ENCODE measurements around the gene WFIKKN2. TPM values are rescaled to one million over a fixed set of nuclear protein-coding genes. Genes with fewer than 3 reads are reported as not detected.

The WFIKKN2 gene
- total RNA-seq, 1 experiment from 2014 or later: 0.05 TPM

DNA sequence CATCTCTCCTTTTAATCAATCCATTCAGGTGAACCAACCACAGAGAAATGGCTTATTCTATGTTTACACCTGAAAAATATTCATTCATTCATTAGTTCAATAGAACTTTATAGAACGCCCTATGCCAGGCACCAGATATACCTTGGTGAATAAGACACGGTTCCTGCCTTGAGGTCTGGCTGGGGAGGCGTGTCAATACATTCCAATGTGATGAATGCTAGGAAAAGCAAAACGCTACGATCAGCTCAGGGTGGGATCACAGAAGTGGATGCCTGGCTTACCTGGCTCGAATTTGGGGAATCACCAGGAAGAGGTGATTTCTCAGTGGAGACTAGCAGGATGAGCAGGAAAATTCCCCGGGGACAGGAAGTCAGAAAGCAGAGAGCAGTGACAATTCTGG, 17.5 kb upstream of the WFIKKN2 start:
- ATAC-seq: peak; percentile 84
- no peak for TF ChIP-seq ZFX (IDR thresholded peaks at IDR 0.05)
- TF ChIP-seq FOSL1 (IDR thresholded peaks at IDR 0.05; ENCODE audit: low read depth): peak; percentile 73
- peak overlapping the region; percentile 38 for H3K9ac ChIP-seq (ENCODE audit: low read length)

DNA sequence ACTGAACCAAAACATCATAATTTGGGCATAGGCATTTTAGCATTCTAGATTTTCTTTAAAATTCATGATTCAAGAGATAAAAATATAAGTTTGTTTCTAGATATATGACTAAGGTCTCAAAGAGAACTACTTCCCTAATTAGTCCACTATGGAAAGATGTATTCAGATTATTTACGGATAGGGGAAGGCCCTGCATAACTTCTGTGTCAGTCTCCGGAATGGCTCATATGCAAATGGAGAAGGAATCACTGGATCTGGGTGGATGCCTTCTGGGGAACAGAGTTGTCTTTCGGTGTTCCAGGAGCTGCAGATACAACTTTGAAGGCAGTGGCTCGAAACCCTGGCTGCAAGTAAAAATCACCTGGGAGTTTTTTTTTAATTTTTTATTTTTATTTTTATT, 17.1 kb upstream of the WFIKKN2 start:
- peak overlapping the region in 1 of 2 experiments; percentile 50; a peak in 2 of 4 replicates for H3K4me3 ChIP-seq (replicated peaks in 1 of 2; ENCODE audit: low read depth in 1 of 2, low read length in 2 of 2)
- peak overlapping the region; percentile 97 for H2AFZ ChIP-seq (ENCODE audit: low read depth, low read length, poor library complexity, severe bottlenecking)
- H3K79me2 ChIP-seq (ENCODE audit: insufficient read depth, low read length): no peaks in the 10 kb centered on the region
- no peaks in the 10 kb centered on the region for H3K27me3 ChIP-seq (ENCODE audit: insufficient read depth, low read length)
- DNase-seq (ENCODE audit: low read depth, low spot score) (no peak), ATAC-seq (no peak)
- H3K36me3 ChIP-seq (ENCODE audit: control insufficient read depth in 1 of 2, insufficient read depth in 2 of 2, low read length in 2 of 2): no peaks in the 10 kb centered on the region
- intact Hi-C loops (cut with micrococcal nuclease): no loop called here
- BruUV-seq (replicated peaks): no TSS peak
- H3K4me1 ChIP-seq (ENCODE audit: control insufficient read depth in 1 of 2, insufficient read depth in 2 of 2, low read length in 2 of 2): peaks cover 20 to 32% of the 10 kb centered on the region in 2 experiments
- H3K9ac ChIP-seq (ENCODE audit: low read length): peak overlapping the region; percentile 38
- TF ChIP-seq, protein P1, sequence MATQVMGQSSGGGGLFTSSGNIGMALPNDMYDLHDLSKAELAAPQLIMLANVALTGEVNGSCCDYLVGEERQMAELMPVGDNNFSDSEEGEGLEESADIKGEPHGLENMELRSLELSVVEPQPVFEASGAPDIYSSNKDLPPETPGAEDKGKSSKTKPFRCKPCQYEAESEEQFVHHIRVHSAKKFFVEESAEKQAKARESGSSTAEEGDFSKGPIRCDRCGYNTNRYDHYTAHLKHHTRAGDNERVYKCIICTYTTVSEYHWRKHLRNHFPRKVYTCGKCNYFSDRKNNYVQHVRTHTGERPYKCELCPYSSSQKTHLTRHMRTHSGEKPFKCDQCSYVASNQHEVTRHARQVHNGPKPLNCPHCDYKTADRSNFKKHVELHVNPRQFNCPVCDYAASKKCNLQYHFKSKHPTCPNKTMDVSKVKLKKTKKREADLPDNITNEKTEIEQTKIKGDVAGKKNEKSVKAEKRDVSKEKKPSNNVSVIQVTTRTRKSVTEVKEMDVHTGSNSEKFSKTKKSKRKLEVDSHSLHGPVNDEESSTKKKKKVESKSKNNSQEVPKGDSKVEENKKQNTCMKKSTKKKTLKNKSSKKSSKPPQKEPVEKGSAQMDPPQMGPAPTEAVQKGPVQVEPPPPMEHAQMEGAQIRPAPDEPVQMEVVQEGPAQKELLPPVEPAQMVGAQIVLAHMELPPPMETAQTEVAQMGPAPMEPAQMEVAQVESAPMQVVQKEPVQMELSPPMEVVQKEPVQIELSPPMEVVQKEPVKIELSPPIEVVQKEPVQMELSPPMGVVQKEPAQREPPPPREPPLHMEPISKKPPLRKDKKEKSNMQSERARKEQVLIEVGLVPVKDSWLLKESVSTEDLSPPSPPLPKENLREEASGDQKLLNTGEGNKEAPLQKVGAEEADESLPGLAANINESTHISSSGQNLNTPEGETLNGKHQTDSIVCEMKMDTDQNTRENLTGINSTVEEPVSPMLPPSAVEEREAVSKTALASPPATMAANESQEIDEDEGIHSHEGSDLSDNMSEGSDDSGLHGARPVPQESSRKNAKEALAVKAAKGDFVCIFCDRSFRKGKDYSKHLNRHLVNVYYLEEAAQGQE (IDR thresholded peaks at IDR 0.05; ENCODE audit: low read depth): no peak
- TF ChIP-seq CBX3 (IDR thresholded peaks at IDR 0.05; ENCODE audit: low read depth) (no peak), ELF1 (IDR thresholded peaks at IDR 0.05; ENCODE audit: borderline replicate concordance, low read depth) (no peak), SP1 (IDR thresholded peaks at IDR 0.05; ENCODE audit: low read depth) (no peak), EZH2 (IDR thresholded peaks at IDR 0.05) (no peak), ZNF274 (IDR thresholded peaks at IDR 0.05; ENCODE audit: low read depth, low read length) (no peak)
- TF ChIP-seq, protein P2, sequence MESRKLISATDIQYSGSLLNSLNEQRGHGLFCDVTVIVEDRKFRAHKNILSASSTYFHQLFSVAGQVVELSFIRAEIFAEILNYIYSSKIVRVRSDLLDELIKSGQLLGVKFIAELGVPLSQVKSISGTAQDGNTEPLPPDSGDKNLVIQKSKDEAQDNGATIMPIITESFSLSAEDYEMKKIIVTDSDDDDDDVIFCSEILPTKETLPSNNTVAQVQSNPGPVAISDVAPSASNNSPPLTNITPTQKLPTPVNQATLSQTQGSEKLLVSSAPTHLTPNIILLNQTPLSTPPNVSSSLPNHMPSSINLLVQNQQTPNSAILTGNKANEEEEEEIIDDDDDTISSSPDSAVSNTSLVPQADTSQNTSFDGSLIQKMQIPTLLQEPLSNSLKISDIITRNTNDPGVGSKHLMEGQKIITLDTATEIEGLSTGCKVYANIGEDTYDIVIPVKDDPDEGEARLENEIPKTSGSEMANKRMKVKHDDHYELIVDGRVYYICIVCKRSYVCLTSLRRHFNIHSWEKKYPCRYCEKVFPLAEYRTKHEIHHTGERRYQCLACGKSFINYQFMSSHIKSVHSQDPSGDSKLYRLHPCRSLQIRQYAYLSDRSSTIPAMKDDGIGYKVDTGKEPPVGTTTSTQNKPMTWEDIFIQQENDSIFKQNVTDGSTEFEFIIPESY (IDR thresholded peaks at IDR 0.05; ENCODE audit: extremely low read depth, insufficient replicate concordance, low read length): no peak
- ChIA-PET CTCF (interaction anchor here (1.0 to 2.9 kb wide), 8 partner anchors 10 to 131 kb away, joined by 3 to 16 read pairs (median 5); no protein-coding TSS in a partner anchor), RAD21 (ENCODE audit: low non-redundant PET in 1 of 2, low total read pairs in 2 of 2, uncharacterized antibody in 2 of 2, unreplicated experiment in 2 of 2) (no interaction called here), POLR2A (no interaction called here)
- H3K4me2 ChIP-seq (ENCODE audit: low read length): peak overlapping the region; percentile 67
- no peaks in the 10 kb centered on the region for H3K9me3 ChIP-seq (ENCODE audit: control insufficient read depth in 1 of 2, insufficient read depth in 1 of 2, low read depth in 1 of 2, low read length in 2 of 2)
- no peaks in the 10 kb centered on the region for H4K20me1 ChIP-seq (ENCODE audit: insufficient read depth)
- H3K9me2 ChIP-seq (ENCODE audit: insufficient read depth): no peaks in the 10 kb centered on the region
- no peak overlapping the region for H3K27ac ChIP-seq (ENCODE audit: low read depth, low read length)

More for the DNA sequence above, 17.5 kb upstream of the WFIKKN2 start:
- CTCF ChIA-PET: interaction anchor here (0.7 to 2.9 kb wide), 9 partner anchors 10 to 132 kb away, joined by 3 to 16 read pairs (median 5); no protein-coding TSS in a partner anchor
- no peaks in the 10 kb centered on the region for H4K20me1 ChIP-seq (ENCODE audit: insufficient read depth)
- no peaks in the 10 kb centered on the region for H3K27me3 ChIP-seq (ENCODE audit: insufficient read depth, low read length)
- no peaks in the 10 kb centered on the region for H3K79me2 ChIP-seq (ENCODE audit: insufficient read depth, low read length)
- no peaks in the 10 kb centered on the region for H3K9me2 ChIP-seq (ENCODE audit: insufficient read depth)
- POLR2A ChIA-PET: no interaction called here
- H3K36me3 ChIP-seq (ENCODE audit: control insufficient read depth in 1 of 2, insufficient read depth in 2 of 2, low read length in 2 of 2): no peaks in the 10 kb centered on the region
- no peaks in the 10 kb centered on the region for H3K9me3 ChIP-seq (ENCODE audit: control insufficient read depth in 1 of 2, insufficient read depth in 1 of 2, low read depth in 1 of 2, low read length in 2 of 2)
- peak; percentile 42 for DNase-seq (ENCODE audit: low read depth, low spot score)
- intact Hi-C loops (cut with micrococcal nuclease): loop anchor here (1.0 kb wide), 1 partner anchor 138 kb away; no protein-coding TSS in a partner anchor
- RAD21 ChIA-PET (ENCODE audit: low non-redundant PET in 1 of 2, low total read pairs in 2 of 2, uncharacterized antibody in 2 of 2, unreplicated experiment in 2 of 2): no interaction called here
- peaks cover 20 to 32% of the 10 kb centered on the region in 2 experiments for H3K4me1 ChIP-seq (ENCODE audit: control insufficient read depth in 1 of 2, insufficient read depth in 2 of 2, low read length in 2 of 2)
- H2AFZ ChIP-seq (ENCODE audit: low read depth, low read length, poor library complexity, severe bottlenecking): peak overlapping the region; percentile 97
- no TSS peak for BruUV-seq (replicated peaks)
- H3K4me3 ChIP-seq (replicated peaks in 1 of 2; ENCODE audit: low read depth in 1 of 2, low read length in 2 of 2): peak overlapping the region; percentile 29 to 50
- H3K27ac ChIP-seq (ENCODE audit: low read depth, low read length): peak overlapping the region; percentile 20
- peak overlapping the region; percentile 67 for H3K4me2 ChIP-seq (ENCODE audit: low read length)
